ENCODE data around the gene C12orf60.

C12orf60 gene

DNA sequence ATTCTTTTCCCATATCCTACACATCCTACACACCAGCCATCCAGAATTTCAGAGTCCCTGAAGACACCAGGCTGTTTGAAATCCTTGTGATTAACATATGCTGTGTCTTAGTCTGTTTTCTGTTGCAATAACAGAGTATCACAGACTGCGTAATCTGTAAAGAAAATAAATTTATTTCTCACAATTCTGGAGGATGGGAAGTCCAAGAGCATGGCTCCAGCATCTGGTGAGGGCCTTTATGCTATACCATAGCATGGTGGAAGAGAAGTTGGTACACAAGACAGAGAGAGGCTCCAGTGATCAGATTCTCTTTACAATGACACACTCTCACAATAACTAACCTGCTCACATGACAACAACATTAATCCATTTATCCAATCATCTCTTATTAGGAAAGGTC is 35.8 kb downstream of the C12orf60 start:
- DNase-seq, result no peak

DNA sequence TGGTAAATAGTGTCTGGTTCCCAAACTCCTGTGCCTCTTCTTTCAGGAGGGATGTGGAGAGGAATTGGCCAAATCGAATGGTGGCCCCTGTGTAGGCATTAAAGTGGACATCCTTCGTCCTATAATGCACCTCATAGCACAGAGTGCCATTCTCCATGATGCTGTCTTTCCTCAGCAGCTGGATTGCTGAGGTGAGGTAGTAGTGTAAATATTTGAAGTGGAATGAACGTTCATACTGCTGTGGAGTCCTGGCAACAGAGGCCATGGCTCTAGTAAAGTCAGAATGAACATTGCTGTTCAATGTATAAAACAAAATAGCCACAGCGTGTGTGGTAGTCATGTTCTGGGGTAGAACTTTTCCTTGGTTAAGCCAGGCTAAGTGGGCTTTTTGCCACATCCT is 37.1 kb downstream of the C12orf60 start:
- DNase-seq, result no peak

DNA sequence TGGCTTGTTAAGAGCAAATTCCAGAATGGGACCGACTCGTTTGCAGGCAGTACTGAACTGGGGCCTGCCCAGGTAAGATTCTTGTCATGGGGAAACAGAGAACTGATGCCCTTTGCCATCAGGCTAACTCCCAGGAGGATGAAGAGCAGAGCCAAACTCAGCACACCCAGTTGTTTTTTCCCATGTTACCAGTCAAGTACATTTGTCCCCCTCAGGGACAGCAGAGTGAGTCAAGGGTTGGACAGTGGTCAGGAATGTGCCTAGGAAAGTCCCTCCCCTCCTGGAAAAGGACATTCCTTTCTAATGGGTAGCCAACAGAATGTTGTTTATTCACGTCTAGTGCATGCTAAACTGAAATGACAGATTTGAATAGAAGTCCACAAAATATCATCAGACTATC is 38.3 kb downstream of the C12orf60 start:
- DNase-seq, result no peak

DNA sequence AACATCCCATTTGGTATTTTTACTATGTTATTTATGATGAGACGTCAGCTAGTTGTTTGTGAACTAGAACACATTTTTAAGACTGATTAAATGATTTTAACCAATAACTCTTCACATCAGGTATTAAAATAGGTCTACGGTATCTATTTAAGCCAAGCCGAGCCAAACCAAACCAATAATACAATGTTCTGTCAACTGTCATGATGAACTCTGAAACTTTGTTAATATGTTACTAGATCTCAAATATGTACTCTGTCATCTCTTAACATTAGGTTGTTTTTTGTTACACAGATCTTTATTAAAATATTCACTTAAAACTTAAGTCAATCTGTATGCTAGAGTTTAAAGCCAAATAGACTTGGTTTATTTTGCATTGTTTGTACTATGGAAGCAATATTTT is 38.8 kb downstream of the C12orf60 start:
- no peak for DNase-seq

DNA sequence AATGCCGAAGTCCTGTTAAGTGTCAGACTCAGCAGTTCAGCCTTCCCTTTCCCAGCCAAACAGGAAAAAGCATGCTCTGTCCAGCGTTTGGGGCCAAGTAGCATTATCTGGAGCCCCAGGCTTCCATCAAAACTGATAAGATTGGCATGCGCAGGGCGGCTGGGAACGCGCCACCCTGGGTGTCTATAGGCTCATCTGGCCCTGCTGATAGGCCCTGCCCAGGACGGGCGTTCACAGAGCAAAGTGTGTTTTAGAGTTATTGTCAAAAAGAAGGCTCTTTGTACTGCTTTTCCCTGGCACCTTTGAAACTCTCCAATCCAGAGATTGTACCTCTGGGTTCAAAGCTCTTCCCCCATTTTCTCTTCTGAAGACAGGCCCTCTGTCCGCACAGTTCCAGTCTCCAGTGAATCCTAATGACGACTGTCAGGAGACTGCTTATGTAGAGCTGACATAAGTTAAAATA is 40.0 kb downstream of the C12orf60 start, which contains the start of gene ART4:
Gene ART4, minus strand, starts transcription at position 102 of the 463 bp plus-strand sequence. CDS start 413 bp downstream, outside the sequence.
- DNase-seq, result no peak

DNA sequence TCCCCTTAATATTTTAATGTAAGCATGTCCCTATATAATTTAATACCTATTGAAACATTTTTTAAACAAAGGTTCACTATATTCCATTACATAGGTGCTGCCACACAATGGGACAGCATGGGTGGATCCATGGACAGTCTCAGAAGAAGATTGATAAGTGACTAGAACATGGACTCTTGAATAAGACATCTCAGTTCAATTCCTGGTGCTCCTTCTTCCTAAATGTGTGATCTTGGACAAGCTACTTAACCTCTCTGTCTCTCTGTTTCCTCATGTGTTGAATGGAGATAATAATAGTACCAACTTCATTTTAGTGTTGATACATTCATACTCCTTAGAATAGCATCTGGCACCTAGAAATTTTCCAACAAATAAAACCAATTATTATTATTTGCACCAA is 40.9 kb downstream of the C12orf60 start:
- no peak for DNase-seq

DNA sequence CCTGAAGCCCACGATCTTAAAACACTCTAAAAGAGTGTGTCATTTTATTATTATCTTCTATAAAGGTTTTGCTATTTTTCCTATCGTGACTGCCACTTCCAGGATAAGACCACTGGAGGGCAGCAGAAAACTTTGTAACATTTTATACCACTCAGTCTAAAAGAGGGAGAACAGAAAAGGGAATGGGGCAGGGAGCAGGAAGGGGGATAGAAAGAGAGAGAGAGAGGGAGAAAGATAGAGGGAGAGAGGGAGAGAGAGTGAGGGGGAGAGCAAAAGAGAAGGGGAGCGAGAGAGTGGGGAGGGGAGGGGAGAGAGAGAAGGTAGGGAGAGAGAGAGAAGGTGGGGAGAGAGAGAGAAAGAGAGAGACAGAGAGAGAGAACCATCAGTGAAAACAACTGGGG is 41.9 kb downstream of the C12orf60 start:
- DNase-seq, result peak in 1 of 2 experiments; percentile 1

DNA sequence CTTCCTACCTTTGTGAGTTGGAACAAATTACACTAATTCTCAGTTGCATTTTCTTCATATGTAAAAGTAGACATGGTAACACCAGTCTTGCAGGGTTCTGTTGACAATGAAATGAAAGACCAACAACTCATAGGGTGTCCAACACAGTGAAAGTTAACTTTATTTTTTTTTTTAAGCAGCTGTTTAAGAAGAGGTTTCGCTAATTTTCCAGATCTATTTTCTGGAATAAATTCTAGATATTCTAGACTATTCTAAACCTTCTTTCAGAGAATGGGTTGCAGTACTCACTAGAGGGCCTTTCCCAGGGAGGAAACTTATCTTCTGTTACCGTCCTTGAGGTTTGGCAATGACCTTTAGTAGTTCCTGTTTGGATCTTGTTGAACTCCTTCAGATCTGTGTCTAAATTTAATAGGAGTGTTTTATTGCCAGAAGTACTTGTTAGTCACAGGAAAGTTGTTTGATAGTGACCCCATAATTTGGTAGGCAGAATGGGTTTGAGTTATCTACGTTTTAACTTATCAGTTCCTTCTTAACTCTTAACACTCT is 42.6 kb downstream of the C12orf60 start:
- DNase-seq, result no peak

DNA sequence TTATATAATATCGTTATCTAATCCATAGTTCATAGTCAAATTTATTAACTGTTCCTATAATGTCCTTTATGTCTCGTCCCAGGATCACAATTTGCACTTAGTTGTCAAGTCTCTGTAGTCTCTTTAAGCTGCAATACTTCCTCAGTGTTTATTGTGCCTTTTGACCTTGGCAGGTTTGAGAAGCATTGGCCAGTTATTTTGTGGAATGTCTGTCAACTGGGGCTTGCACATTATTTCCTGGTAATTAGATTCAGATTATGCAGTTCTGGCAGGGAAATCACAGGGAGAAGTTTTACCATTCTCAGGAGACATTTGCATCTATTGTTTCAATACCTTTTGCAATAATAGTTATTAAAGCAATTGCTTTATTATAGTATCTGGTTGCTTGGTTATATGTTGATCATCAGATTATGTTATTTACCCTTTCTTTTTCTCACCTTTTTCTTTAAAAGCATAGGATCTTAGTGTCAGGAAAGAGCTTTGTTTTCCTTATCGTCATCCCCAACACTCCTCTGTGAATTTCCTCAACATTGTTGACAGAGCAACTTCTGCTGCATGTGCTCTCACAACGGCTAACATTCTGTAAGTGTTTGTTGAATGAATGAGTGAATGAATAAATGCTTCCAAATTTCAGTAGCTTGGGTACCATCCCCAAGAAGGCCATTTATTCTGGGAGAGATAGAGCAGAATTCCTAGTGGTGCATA is 43.6 kb downstream of the C12orf60 start:
- no peak for DNase-seq

DNA sequence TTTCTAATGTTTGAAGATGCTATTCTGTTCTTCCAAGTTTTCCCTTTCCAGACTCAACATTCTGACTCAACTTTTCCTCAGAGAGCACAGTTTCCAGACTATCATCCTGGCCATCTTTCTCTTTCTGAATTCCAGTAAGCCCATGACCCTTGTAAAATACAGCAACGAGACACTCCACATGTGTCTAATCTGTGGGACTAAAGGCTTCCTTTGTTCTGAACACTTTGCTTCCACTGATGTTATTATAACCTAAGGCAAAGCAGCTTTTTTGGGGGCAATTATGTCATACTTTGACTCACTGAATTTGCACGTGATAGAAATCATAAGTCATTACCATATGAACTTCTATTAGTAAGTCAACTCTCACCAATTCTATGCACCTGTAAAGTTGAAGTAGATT is 46.2 kb downstream of the C12orf60 start:
- no peak for DNase-seq

DNA sequence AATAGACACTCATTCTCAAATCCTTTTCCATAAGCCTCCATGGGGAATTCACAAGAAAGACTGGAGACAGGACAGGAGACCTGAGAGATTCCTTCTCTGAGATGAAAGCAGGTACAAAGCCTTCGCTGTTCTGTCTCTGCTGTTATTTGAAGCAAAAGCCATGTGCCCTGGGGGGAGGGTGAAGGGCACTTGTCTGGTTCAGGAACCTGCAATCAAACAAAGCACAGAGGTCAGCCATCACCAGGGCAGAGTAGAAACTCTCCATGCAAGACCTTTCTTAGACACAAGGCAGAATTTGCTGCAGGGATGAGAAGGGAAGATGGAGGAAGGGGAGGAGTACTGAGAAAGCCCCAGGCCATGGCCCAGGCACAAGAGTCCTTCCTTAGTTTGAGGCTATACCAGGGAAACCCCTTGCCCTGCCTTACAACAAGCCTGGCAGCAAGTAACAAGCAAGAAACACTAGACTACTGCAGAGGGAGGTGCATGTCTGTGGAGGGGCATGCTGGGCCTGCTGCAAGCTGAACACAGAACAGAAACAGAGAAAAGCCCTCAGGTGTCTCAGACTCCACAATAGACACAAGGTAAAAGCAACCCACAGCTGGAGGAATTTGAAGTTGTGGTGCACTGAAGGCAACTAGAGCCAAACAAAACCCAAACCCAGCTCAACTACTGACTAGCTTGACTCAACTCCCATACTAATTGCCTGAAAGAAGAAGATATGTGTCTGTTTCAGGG is 47.6 kb downstream of the C12orf60 start:
- DNase-seq, result no peak

DNA sequence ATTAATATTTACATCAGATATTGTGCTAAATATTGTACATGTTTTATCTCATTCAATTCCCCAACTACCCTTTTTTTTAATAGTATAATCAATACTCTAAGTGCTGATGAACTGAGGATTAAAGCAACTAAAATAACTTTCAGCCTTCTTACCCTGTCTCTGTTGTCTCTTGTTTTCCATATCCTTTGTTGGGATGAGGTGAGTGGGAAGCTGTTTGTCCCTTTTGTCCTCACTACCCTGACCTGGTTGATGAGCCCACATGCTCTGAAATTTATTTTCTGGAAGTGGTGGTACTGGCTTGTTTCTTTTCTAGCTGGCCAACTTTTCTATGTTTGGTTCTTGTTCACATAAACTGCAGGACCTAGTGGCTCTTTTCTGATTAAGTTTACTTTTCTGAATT is 49.4 kb downstream of the C12orf60 start:
- no peak for DNase-seq

DNA sequence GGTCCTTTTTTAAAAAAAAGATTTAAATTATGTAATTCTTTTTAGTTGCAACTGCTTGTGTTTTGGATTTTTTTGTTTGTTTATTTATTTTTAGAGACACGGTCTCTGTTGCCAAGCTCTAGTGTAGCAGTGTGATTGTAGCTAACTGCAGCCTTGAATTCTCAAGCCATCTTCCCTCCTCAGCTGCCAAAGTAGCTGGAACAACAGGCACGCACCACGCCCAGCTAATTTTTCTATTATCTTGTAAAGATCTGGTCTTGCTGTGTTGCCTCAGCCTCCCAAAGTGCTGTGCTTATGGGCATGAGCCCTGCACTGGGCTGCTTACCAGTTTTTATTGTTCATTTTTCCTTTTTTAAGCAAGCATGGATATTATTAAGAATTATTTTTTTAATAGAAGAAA is 50.5 kb downstream of the C12orf60 start:
- DNase-seq, result no peak

DNA sequence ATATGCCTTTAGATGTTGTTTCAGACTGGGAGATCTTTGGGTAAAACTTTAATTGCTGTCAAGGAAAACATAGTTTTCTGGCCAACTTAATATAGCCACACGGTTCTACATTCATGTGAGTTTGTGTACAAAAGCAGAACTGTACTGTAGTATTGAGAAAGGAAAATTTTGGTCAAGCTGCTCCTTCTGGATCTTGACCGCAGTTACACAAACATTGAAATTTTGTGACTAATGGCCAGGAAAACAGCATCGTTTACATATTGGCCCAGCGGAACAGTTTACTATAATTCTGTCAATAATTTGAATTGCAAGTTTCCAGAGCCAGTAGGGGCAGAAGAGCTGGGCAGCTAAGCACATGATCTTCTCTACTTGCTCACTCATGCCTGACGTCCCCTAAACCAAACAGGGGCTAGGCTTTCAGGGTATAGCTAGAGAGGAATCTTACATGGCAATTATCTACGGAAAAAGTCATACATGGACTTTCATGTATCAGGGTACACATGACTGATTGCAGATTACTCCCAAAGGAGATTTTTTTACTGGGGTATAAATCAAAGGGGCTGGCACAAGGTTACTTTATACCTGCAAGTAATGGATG is 51.2 kb downstream of the C12orf60 start:
- DNase-seq, result no peak

DNA sequence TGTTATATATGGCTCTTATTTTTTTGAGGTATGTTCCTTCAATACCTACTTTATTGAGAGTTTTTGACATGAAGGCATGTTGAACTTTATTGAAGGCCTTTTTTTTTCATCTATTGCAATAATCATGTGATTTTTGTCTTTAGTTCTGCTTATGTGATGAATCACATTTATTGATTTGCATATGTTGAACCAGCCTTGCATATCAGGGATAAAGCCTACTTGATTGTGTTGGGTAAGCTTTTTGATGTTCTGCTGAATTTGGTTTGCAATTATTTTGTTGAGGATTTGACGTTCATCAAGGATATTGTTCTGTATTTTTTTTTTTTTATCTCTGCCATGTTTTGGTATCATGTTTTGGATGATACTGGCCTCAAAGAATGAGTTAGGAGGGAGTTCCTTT is 55.0 kb downstream of the C12orf60 start:
- DNase-seq, result no peak

DNA sequence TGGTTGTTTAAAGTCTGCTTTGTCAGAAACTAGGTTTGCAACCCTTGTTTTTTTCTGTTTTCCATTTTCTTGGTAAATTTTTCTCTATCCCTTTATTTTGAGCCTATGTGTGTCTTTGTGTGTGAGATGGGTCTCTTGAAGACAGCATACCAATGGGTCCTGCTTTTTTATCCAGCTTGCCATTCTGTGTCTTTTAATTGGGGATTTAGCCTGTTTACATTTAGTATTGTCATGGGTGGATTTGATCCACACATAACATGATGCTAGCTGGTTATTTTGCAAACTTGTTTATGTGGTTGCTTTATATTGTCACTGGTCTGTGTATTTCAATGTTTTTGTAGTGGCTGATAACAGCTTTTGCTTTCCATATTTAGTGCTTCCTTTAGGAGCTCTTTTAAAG is 57.0 kb downstream of the C12orf60 start:
- no peak for DNase-seq

DNA sequence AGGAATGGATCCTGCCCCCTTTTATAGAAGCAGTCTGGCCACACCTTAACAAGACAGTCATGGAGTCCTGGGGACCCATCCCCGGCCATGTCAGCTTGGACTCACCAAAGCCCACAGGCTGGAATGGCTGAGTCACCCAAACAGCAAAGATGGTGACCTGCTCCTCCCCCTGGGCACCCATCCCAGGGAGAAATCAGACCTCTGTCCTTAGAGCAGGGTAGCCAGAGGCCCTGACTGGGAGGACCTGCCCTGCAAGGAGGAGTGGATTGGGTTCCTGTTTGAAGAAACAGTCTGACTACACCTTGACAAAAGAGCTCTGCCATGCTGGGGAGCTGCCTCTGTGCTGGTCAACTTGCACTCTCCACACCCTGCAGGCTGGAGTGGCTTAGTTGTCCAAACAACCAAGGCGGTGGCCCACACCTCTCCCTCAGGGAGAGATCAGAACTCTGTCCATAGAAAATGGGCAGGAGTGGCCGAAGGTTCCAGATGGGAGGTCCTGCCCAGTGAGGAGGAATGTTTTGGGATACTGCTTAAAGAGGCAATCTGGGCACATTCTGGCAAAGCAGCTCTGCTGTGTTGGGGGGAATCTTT is 65.5 kb downstream of the C12orf60 start:
- no peak for DNase-seq

DNA sequence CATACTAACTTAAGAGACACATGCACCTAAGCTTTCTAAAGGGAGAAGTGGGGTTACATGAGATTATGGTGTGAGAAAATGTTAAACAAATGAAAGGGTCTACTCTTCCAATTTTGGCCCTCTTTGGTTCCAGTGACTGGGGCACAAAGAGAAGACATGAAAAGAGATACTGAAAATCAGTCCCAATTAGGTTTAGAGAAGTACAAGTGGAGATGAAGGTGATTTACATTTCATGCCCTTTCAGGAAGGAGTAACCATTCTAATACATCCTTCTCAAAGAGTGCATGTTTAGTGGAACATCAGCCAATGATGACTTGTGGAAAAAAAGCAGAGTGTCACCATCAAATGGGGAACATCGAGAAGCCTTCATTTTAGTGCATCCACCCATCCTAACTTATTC is 67.8 kb downstream of the C12orf60 start:
- DNase-seq, result no peak

DNA sequence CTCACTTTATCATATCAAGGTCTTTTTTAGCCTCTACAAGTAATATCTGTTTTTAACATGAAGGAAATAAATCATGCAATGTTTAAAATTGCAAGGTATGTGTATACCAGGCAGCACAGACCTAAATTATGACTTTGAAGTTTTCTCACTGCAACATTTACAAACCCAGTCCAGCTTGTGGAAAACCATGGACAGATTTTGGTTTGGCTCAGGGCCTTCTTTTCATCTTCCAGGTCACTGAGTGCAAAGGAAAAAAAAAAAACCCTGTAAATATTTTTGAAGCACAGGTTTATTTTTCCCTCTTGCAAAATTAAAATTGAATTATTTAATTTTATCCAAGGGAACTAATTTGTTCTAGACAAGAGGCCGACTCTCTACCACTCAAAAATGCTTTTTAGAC is 68.4 kb downstream of the C12orf60 start:
- no peak for DNase-seq

DNA sequence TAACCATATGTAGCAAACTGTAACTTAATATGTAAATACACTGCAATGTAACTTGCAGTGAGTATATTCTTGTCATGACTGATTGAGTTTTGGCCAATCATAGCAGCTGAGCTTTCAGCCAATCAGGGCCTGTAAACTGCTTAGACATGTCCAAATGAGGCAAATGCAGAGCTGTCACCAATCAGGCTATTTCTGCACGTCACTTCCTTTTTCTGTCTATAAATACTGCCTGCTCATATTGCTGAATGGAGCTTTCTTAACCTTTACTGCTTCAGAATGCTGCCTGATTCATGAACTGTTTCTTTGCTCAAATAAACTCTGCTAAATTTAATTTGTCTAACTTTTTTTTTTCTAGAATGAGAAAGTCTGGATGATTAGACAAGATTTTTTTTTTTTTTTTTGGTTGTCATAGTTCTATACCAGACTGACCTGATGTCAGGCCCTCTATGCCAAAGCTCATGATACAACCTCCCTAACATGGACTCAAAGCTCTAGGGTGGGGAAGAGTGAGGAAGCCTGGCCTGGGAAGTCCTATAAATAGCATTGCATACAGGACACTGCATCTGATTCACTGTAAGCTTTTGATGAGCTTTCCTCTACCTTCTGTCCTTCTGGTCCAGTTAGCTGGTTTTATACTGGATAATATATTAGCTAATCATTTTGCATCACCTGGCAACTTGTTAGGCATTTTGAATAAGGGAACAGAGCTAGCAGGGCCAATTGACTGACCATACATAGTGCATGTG is 70.1 kb downstream of the C12orf60 start:
- no peak for DNase-seq
